GM19438 (cell line): ENCODE data around the gene LFNG.

Experiments
- ATAC-seq: cut with Tn5 transposase; IDR thresholded peaks from one replicate; pipeline ENCODE4 v1.9.1; 2021; ENCODE audit warnings: low read depth; ENCODE audit not compliant: unreplicated experiment

The LFNG gene

GRCh38 chr7:2514473-2515423, 4.8 kb upstream of the LFNG start:
- ATAC-seq: no peak

GRCh38 chr7:2515424-2516193, 4.0 kb upstream of the LFNG start:
- no peak for ATAC-seq

GRCh38 chr7:2516194-2516555, 3.4 kb upstream of the LFNG start:
- no peak for ATAC-seq

- no peak for ATAC-seq
These were observed 2.5 kb upstream of the LFNG start for GRCh38 chr7:2517026-2517425.

GRCh38 chr7:2517678-2518507, 1.7 kb upstream of the LFNG start:
- ATAC-seq: no peak

GRCh38 chr7:2518737-2519118, 846 bp upstream of the LFNG start:
- peak; percentile 4 for ATAC-seq

- no peak for ATAC-seq
These were observed 672 bp downstream of the LFNG start for GRCh38 chr7:2520131-2520760.

GRCh38 chr7:2520761-2521290, 1.3 kb downstream of the LFNG start:
- no peak for ATAC-seq

GRCh38 chr7:2521341-2521745, 1.8 kb downstream of the LFNG start:
- ATAC-seq: no peak

- no peak for ATAC-seq
These were observed 2.5 kb downstream of the LFNG start for GRCh38 chr7:2521952-2522591.

- ATAC-seq: no peak
These were observed 3.3 kb downstream of the LFNG start for GRCh38 chr7:2522780-2523433.

- ATAC-seq: no peak
These were observed 3.9 kb downstream of the LFNG start for GRCh38 chr7:2523461-2523936.

- no peak for ATAC-seq
These were observed 4.6 kb downstream of the LFNG start for GRCh38 chr7:2523941-2524807.

GRCh38 chr7:2524808-2525657, 5.5 kb downstream of the LFNG start:
- ATAC-seq: no peak

- no peak for ATAC-seq
These were observed 6.4 kb downstream of the LFNG start for GRCh38 chr7:2525658-2526630.
